NCI-H187 (cell line): Measurements from ENCODE around the gene RAB35.

Source experiments
- DNase-seq, 2 experiments: peaks; one replicate each; lab custom pipeline; 2025; lab: John Stamatoyannopoulos, UW

The RAB35 gene

GRCh38 chr12:120116441-120116791 is at the start of gene RAB35:
TSS of gene RAB35 (minus strand) at chr12:120116753. CDS start at chr12:120116650, 103 bp downstream.
- no peak for DNase-seq

GRCh38 chr12:120164293-120164692 is 47.7 kb upstream of the RAB35 start:
- no peak for DNase-seq

GRCh38 chr12:120162763-120163162 is 46.2 kb upstream of the RAB35 start:
- no peak for DNase-seq

- no peak for DNase-seq
These were observed 45.3 kb upstream of the RAB35 start for GRCh38 chr12:120161852-120162251.

GRCh38 chr12:120159509-120160237 is 43.1 kb upstream of the RAB35 start:
- no peak for DNase-seq

GRCh38 chr12:120158351-120158750 is 41.8 kb upstream of the RAB35 start:
- DNase-seq, result no peak

GRCh38 chr12:120157678-120158077 is 41.1 kb upstream of the RAB35 start:
- no peak for DNase-seq

GRCh38 chr12:120156315-120157259 is 40.0 kb upstream of the RAB35 start:
- DNase-seq, result no peak

- no peak for DNase-seq
These were observed 38.5 kb upstream of the RAB35 start for GRCh38 chr12:120155072-120155471.

GRCh38 chr12:120150919-120151525 is 34.5 kb upstream of the RAB35 start:
- DNase-seq, result no peak

GRCh38 chr12:120148011-120148410 is 31.5 kb upstream of the RAB35 start:
- no peak for DNase-seq

- DNase-seq, result no peak
These were observed 28.6 kb upstream of the RAB35 start for GRCh38 chr12:120145164-120145563.

GRCh38 chr12:120144215-120144614 is 27.7 kb upstream of the RAB35 start:
- DNase-seq, result no peak

GRCh38 chr12:120142231-120142877 is 25.8 kb upstream of the RAB35 start:
- no peak for DNase-seq

GRCh38 chr12:120141336-120141735 is 24.8 kb upstream of the RAB35 start:
- DNase-seq, result no peak

GRCh38 chr12:120140603-120141002 is 24.1 kb upstream of the RAB35 start:
- DNase-seq, result no peak

- DNase-seq, result no peak
These were observed 23.4 kb upstream of the RAB35 start for GRCh38 chr12:120139958-120140357.

- DNase-seq, result no peak
These were observed 21.8 kb upstream of the RAB35 start for GRCh38 chr12:120138366-120138765.

GRCh38 chr12:120137833-120138232 is 21.3 kb upstream of the RAB35 start:
- no peak for DNase-seq

GRCh38 chr12:120136093-120136770 is 19.7 kb upstream of the RAB35 start:
- no peak for DNase-seq

- no peak for DNase-seq
These were observed 17.9 kb upstream of the RAB35 start for GRCh38 chr12:120134307-120134980.
